Measurements from ENCODE around the gene STK33.

The STK33 gene

GRCh38 chr11:8352103-8352875 is 241.7 kb downstream of the STK33 start:
- DNase-seq = no peak

GRCh38 chr11:8351223-8351622 is 242.8 kb downstream of the STK33 start:
- no peak for DNase-seq

GRCh38 chr11:8347978-8348377 is 246.1 kb downstream of the STK33 start:
- DNase-seq = no peak

DNA sequence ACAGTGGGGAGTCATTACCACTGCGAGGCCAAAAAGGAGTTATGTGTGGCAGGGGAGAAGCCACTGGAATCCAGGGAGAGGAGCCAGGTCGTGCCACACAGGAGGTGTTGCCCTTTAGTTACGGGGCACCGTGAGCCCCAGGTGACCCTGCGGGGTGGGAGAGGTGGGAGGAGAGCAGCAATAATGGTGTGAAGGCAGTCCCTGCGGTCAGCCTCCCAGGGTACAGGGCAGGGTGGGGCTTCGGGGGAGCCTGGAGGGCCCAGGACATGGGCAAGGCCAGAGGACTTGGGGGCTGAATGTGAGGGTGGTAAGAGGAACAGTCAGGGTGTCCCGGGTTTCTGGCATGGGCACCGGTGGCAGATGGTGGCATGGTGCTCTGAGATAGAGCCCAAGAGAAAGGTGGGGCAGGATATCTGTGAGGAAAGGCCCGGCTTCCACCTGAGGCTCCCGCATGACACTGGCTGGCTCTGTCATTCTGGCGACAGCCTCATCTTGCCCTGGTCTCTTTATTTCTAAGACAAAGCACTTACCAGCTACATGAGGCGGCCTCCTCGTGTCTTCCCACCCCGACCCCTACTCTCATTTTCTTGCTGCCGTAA is 247.8 kb downstream of the STK33 start:
- DNase-seq = no peak

DNA sequence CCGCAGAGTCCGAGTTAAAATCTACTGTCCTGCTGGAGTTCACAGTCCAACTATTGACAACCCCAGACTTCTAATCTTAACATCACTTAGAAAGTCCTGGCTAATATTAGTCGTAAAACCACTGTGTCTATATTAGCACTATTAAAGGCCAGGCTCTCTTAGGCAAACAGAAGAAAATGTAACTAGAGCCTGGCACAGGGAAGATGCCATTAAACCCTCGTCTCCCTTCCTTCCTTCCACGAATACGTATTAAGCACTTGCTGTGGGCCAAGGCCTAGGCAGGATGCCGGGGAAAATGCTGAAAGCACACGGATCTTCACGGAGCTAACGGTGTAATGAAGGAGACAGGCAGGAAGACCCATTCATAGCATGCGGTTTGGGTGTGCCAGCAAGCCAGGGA is 248.8 kb downstream of the STK33 start:
- DNase-seq = no peak

DNA sequence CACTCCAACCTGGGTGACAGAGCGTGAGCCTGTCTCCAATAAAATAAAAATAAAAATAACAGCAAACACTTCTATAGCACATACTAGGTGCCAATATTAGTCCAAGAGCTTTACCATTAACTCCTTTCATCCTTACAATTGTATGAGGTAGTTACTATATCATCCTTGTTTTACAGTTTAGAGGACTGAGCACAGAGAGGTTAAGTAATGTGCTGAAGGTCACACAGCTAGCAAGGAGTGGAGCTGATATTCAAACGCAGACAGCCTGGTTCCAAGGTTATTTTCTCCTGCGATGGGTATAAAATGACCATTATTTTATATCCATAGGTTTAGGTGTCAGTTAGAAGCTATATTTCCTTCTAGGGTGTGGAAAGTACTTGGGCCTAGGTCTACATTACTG is 249.7 kb downstream of the STK33 start:
- DNase-seq = no peak

- no peak for DNase-seq
Observed at GRCh38 chr11:8342821-8343681, 251.0 kb downstream of the STK33 start.

GRCh38 chr11:8341996-8342395 is 252.0 kb downstream of the STK33 start:
- DNase-seq = no peak

Data from KG1 (cell line).